Gastrocnemius medialis (tissue), 4 donors: ENCODE data around the gene DMRTC1B.
"Not testable (repeated sequence)": the region's sequence is repeated elsewhere in the genome, so short reads cannot be mapped to it uniquely, and the experiment has no call there.

Source experiments
- CTCF ChIP-seq, 5 experiments: fragments of 450-650 bp in 3 of 5; fragments of 200-600 bp in 2 of 5; sonication (generic) in 2 of 5; IDR thresholded peaks in 4 of 5; conservative IDR thresholded peaks in 1 of 5; 1 replicate in 4 of 5; 2 replicates in 1 of 5; pipeline ENCODE4 v1.5.1; 2016 to 2019; ENCODE audit warnings: antibody characterized with exemption in 5 of 5, mild to moderate bottlenecking in 3 of 5, moderate library complexity in 3 of 5
- POLR2A ChIP-seq, 2 donors: fragments of 450-650 bp; IDR thresholded peaks; one replicate each; pipeline ENCODE4 v1.6.1; 2017; ENCODE audit warnings: antibody characterized with exemption in 2 of 2, mild to moderate bottlenecking in 2 of 2, moderate library complexity in 2 of 2

- not testable (repeated sequence) for TF ChIP-seq CTCF (IDR thresholded peaks at IDR 0.05 in 4 of 5, conservative IDR thresholded peaks at IDR 0.05 in 1 of 5); POLR2A (IDR thresholded peaks at IDR 0.05)
Measured at GRCh38 chrX:72783365-72783936, 6.8 kb downstream of the DMRTC1B start.
